SU-DHL-6 (cell line): ENCODE data around the gene ANKLE1.

Experiments used
- CTCF ChIP-seq: fragments of 200-600 bp; sonication (generic); IDR thresholded peaks from one replicate; pipeline ENCODE4 v1.5.1; 2017; ENCODE audit warnings: antibody characterized with exemption, mild to moderate bottlenecking, low read length, moderate library complexity; ENCODE audit not compliant: insufficient read depth, poor library complexity, severe bottlenecking
- EZH2phosphoT487 ChIP-seq: fragments of 200-600 bp; sonication (generic), shearing (Covaris generic); conservative IDR thresholded peaks from 2 replicates; pipeline ENCODE4 v1.6.1; 2018; ENCODE audit warnings: mild to moderate bottlenecking, antibody characterized with exemption, low read length, moderate library complexity, mixed read lengths

GRCh38 chr19:17266589-17266974, 15.1 kb upstream of the ANKLE1 start:
- TF ChIP-seq CTCF (no peak), EZH2phosphoT487 (no peak)
